SJSA1 (cell line): ENCODE measurements around the gene TBCD. TPM values are rescaled to one million over a fixed set of nuclear protein-coding genes. Genes with fewer than 3 reads are reported as not detected.

Source experiments
- DNase-seq, 2 experiments: peaks; one replicate each; pipeline ENCODE4 v3.0.0-alpha.2; 2015 to 2020; ENCODE audit warnings: low spot score in 2 of 2, low read depth in 1 of 2
- H3K27ac ChIP-seq: fragments of 250-450 bp; sonication (Bioruptor Pico); 2 replicates; pipeline ENCODE4 v1.5.1; 2020; ENCODE audit warnings: mild to moderate bottlenecking, moderate library complexity
- H3K27me3 ChIP-seq: fragments of 250-450 bp; sonication (Bioruptor Pico); replicated peaks from 2 replicates; pipeline ENCODE4 v1.5.1; 2020; ENCODE audit warnings: mild to moderate bottlenecking, moderate library complexity
- H3K36me3 ChIP-seq: fragments of 250-450 bp; sonication (Bioruptor Pico); 2 replicates; pipeline ENCODE4 v1.5.1; 2020; ENCODE audit warnings: mild to moderate bottlenecking
- H3K4me1 ChIP-seq: fragments of 250-450 bp; sonication (Bioruptor Pico); replicated peaks from 2 replicates; pipeline ENCODE4 v1.6.1; 2021; ENCODE audit warnings: mild to moderate bottlenecking
- H3K4me3 ChIP-seq: fragments of 250-450 bp; sonication (Bioruptor Pico); 2 replicates; pipeline ENCODE4 v1.5.1; 2020; ENCODE audit warnings: mild to moderate bottlenecking
- H3K9me3 ChIP-seq: fragments of 250-450 bp; sonication (Bioruptor Pico); replicated peaks from 2 replicates; pipeline ENCODE4 v1.5.1; 2020; ENCODE audit warnings: mild to moderate bottlenecking
- total RNA-seq: library from RNA; depleted of rRNA; stranded (reverse); fragments of >200 nt; shearing (Covaris generic); gene quantifications from 2 replicates; pipeline ENCODE4 v1.2.3, GENCODE V29; 2014

The TBCD gene
- total RNA-seq, 1 experiment from 2014 or later, result 39.4 TPM

DNA sequence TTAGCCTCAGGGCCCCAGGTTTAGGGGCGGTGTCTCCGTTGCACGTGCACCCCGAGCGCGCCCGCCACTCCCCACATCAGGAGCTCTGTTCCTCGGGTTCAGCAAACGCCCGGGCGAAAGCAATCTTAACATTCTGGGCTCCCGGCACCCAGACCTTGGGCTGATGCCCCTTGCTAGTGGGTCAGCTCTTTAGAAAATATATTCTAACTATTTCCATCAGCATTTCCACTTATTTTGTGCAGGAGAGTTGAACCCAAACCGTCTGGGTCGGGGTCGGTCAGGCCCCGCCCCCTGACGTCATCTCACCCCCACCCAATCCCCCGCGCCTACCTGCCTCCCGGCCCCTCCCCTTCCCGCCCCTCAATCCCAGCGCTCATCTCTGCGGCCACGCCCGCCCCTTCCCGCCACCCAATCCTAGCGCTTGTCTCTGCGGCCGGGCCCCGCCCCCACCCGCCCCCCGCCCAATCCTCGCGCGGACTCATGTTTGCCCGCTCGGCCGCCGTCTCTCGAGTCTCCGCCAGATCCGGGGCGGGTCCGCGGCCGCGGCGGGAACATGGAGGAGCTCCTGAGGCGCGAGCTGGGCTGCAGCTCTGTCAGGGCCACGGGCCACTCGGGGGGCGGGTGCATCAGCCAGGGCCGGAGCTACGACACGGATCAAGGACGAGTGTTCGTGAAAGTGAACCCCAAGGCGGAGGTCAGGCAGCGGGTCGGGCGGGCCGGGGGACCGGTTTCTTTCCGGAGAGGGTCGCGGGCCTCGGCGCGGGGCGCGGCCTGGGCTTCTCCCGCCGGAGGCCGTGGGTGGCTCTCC lies 35.5 kb upstream of the TBCD start, which contains the start of gene FN3KRP:
Gene FN3KRP (plus strand): TSS at position 504 of the 808 bp plus-strand sequence. CDS start 50 bp downstream, at position 554.
- H3K9me3 ChIP-seq, result no peaks in the 10 kb centered on the region
- H3K4me1 ChIP-seq, result peaks cover 17% of the 10 kb centered on the region
- H3K27ac ChIP-seq, result peak within 1 kb of the TSS; percentile 36
- H3K4me3 ChIP-seq, result peak within 1 kb of the TSS; percentile 81
- H3K27me3 ChIP-seq, result no peaks in the 10 kb centered on the region
- peaks cover 45% of the 10 kb centered on the region for H3K36me3 ChIP-seq
- peak; percentile 63 to 92 for DNase-seq

DNA sequence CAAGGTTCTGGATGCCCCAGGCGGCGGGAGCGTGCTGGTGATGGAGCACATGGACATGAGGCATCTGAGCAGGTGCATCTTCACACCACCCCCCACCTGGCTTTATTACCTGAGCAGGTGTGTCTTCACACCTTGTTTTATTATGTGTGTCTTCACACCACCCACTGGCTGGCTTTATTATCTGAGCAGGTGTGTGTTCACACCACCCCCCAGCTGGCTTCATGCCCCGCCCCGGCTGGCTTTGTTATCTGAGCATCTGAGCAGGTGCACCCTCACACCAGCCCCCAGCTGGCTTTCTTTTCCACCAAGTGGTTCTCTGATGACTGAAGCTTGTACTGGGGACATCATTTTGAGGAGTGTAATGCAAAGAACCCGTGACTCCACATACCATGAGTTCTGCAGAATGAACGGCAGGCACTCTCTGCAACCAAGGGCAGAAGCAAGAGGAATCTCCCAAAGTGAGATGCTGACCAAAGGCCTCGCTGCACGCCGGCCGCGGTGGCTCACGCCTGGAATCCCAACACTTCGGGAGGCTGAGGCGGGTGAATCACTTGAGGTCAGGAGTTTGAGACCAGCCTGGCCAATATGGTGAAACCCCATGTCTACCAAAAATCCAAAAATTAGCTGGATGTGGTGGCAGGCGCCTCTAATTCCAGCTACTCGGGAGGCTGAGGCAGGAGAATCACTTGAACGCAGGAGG lies 32.7 kb upstream of the TBCD start:
- Histone ChIP-seq H3K27me3 (no peaks in the 10 kb centered on the region), H3K9me3 (no peaks in the 10 kb centered on the region), H3K36me3 (peaks cover 69% of the 10 kb centered on the region), H3K4me1 (peaks cover 17% of the 10 kb centered on the region), H3K27ac (no peak overlapping the region), H3K4me3 (no peak overlapping the region)
- no peak for DNase-seq

DNA sequence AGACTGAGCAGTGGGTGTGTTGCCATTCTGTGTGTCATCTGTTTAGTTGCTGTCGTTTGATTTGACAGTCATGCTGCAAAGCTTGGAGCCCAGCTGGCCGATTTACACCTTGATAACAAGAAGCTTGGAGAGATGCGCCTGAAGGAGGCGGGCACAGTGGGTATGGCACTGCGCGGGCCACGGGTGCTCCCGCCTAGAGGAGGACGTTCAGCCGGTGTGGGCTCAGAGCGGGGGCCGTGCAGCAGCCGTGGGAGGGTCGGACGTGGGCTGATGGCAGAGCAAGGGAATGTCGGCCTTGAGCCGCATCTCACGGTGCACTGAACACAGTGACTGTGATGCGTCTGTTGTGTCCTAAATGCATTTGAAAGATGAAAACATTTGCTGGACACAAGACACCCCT lies 31.7 kb upstream of the TBCD start:
- no peak for DNase-seq
- Histone ChIP-seq H3K4me3 (no peak overlapping the region), H3K36me3 (peaks cover 76% of the 10 kb centered on the region), H3K27me3 (no peaks in the 10 kb centered on the region), H3K4me1 (peaks cover 17% of the 10 kb centered on the region), H3K27ac (no peak overlapping the region), H3K9me3 (no peaks in the 10 kb centered on the region)

DNA sequence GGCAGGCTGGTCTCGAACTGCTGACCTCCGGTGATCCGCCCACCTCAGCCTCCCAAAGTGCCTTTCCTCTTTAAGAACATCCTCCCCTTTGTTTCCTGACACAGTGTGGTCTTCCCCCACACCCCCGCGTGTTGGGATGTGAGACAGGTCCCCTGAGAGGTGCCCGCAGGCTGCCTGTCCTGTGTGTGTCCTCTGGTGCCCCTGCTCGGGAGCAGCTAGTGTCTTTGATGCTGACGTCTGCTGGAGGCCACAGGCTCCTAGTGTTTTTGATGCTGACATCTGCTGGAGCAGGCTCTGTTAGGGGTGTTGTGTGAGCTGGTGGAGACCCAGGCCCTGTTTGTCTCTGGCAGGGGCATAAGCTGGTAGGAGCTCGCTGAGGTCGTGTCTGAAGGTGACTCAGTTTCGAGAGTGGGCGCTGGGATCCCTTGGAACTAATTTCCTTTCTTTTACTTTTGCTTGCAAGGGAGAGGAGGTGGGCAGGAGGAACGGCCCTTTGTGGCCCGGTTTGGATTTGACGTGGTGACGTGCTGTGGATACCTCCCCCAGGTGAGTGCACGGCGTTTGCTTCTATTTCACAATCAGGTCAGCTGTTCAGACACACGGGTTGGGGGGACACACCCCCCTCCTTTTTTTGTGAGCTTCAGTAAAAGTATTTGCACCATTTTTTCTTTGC lies 29.4 kb upstream of the TBCD start:
- Histone ChIP-seq H3K9me3 (no peaks in the 10 kb centered on the region), H3K27ac (no peak overlapping the region), H3K27me3 (no peaks in the 10 kb centered on the region), H3K4me1 (peaks cover 7% of the 10 kb centered on the region), H3K36me3 (peaks cover 89% of the 10 kb centered on the region), H3K4me3 (no peak overlapping the region)
- DNase-seq, result no peak

DNA sequence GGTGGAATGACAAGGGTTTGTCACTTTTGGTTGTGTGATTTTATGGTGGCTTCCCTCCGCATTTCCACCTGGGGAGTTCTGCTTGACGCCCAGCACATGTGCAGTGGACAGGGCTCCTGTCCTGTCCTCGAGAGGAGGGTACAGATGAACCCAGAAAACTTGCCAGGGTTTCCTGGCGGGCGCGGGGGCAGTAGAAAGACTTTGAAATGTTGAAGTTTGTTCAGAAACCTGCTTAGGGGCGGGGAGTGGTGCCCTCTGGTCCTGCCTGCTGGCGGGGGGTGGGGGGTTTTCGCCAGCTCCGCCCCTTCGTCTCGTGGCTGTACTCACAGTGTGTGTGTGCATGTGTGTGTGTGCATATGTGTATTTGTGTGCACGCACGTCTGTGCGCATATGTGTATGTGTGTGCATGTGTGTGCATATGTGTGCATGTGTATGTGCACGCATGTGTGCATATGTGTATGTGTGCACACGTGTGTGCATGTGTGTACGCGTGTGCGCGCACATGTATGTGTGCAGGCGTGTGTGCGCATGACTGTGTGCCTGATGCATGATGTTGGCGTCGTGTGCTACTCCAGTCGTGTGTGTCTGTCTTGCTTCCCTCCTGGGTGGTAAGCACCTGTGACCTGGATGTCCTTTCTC lies 28.6 kb upstream of the TBCD start:
- no peaks in the 10 kb centered on the region for H3K27me3 ChIP-seq
- H3K27ac ChIP-seq, result no peak overlapping the region
- peaks cover 88% of the 10 kb centered on the region for H3K36me3 ChIP-seq
- H3K9me3 ChIP-seq, result no peaks in the 10 kb centered on the region
- DNase-seq, result no peak
- no peak overlapping the region for H3K4me3 ChIP-seq
- H3K4me1 ChIP-seq, result no peaks in the 10 kb centered on the region

DNA sequence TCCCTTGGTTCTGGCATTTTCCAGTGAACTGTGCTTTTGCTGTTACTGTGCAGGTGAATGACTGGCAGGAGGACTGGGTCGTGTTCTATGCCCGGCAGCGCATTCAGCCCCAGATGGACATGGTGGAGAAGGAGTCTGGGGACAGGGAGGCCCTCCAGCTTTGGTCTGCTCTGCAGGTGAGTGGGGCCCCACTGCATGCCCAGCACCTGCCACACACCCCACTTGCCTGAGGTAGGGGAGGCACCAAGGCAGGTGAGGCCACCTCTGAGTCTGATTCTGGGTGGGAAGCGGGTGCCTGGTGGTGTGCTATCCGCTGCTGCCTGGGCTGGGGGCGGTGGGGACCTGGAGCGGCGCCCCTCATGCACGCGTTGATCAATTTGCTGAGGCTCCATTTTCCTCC lies 25.4 kb upstream of the TBCD start:
- no peak for DNase-seq
- no peaks in the 10 kb centered on the region for H3K4me1 ChIP-seq
- H3K9me3 ChIP-seq, result no peaks in the 10 kb centered on the region
- no peak overlapping the region for H3K4me3 ChIP-seq
- no peaks in the 10 kb centered on the region for H3K27me3 ChIP-seq
- H3K27ac ChIP-seq, result no peak overlapping the region
- H3K36me3 ChIP-seq, result peaks cover 71% of the 10 kb centered on the region

DNA sequence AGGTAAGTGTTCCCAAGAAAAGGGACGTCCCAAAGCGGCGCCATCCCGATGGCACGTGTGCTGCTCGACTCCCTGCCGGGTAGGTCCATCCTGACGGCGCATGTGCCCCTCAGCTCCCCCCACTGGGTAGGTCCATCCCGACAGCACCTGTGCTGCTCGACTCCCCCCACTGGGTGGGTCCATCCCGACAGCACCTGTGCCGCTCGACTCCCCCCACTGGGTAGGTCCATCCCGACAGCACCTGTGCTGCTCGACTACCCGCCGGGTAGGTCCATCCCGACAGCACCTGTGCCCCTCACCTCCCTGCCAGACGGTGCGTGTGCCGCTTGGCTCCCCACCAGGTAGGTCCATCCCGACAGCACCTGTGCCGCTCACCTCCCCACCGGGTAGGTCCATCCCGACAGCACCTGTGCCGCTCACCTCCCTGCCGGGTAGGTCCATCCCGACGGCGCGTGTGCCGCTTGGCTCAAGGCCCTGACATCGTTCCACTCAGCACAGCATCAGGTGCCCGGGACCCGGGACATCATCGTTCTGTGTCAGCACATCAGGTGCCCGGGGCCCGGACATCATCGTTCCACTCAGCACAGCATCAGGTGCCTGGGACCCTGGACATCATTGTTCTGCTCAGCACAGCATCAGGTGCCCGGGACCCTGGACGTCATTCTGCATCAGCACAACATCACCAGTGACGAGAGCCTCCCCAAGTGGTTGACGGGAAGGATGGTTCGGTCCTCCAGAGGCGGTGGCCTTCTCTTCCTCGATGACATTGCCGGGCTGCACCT lies 22.2 kb upstream of the TBCD start:
- Histone ChIP-seq H3K4me1 (no peaks in the 10 kb centered on the region), H3K4me3 (no peak overlapping the region), H3K27me3 (no peaks in the 10 kb centered on the region), H3K36me3 (peaks cover 74% of the 10 kb centered on the region), H3K27ac (no peak overlapping the region), H3K9me3 (peaks cover 22% of the 10 kb centered on the region)
- no peak for DNase-seq

DNA sequence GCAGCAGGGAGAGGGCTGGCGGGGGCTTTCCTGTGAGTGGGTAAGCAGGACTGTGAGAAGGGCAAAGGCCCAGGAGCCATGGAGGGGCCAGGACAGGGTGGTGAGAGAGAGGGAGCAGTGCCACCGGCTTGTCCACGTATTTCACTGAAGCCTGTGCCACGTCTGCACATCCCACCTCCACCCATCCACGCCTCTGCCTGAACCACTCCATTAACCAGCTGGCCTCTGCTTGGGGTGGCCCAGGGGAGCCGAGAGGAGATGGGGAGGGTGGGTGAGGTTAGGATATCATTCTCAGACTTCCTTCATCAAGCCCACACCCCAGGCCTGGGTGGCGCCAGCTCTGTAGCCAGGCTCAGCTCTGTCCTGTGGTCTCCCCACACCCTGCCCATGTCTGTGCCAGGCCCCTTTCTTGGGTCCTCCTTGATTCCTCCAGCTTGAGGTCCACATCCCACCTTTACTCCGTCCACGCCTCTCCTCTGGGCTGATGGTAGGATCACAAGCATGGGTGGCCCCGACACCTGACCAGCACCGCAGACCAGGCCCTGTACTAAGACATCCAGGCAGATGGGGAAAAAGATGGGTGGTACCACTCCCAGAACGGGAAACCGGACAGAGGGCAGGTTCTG lies 19.6 kb upstream of the TBCD start:
- Histone ChIP-seq H3K4me3 (no peak overlapping the region), H3K9me3 (peaks cover 25% of the 10 kb centered on the region), H3K27me3 (no peaks in the 10 kb centered on the region), H3K36me3 (peaks cover 52% of the 10 kb centered on the region), H3K27ac (no peak overlapping the region), H3K4me1 (peaks cover 6% of the 10 kb centered on the region)
- no peak for DNase-seq

DNA sequence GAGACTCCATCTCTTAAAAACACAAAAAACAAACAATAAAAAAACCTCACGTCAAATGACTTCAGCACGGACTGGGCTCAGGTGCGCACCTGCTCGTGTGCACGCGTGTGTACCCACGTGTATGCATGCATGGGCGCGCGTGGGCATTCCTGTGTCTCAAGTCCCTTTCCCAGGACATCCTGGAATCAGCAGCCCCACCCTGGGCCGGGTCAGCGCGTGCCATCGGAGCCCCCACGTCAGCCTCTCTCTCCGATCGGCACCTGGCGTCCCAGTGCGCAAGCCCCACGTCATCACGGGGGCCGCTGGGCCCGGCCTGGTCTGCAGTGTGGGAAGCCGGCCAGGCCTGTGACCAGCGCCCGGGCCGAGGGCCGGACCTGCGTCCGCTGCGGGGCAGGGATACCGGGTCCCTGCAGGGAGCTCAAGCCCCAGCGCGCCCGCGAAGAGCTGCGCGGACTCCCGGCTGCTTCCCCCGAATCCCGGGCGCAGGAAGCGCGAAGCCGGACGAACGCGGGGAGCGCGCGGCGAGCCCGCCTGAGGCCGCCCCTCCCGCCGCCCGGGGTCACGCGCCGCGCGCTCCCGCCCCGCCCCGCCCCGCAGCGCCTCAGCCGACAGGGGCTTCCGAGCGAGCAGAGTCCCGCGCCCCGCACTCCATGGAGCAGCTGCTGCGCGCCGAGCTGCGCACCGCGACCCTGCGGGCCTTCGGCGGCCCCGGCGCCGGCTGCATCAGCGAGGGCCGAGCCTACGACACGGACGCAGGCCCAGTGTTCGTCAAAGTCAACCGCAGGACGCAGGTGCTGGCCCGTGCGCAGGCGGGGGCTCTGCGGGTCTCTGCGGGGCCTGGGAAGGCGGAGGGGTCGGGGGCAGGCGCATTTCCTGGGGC lies 16.6 kb upstream of the TBCD start, which contains the start of gene FN3K:
Gene FN3K (plus strand): TSS at position 629 of the 880 bp plus-strand sequence. CDS start 22 bp downstream, at position 651.
- DNase-seq, result peak in 1 of 2 experiments; percentile 58
- Histone ChIP-seq H3K9me3 (peaks cover 25% of the 10 kb centered on the region), H3K27me3 (no peaks in the 10 kb centered on the region), H3K27ac (no peak within 1 kb of the TSS), H3K4me1 (peaks cover 6% of the 10 kb centered on the region), H3K4me3 (peak within 1 kb of the TSS; percentile 47), H3K36me3 (peaks cover 39% of the 10 kb centered on the region)

DNA sequence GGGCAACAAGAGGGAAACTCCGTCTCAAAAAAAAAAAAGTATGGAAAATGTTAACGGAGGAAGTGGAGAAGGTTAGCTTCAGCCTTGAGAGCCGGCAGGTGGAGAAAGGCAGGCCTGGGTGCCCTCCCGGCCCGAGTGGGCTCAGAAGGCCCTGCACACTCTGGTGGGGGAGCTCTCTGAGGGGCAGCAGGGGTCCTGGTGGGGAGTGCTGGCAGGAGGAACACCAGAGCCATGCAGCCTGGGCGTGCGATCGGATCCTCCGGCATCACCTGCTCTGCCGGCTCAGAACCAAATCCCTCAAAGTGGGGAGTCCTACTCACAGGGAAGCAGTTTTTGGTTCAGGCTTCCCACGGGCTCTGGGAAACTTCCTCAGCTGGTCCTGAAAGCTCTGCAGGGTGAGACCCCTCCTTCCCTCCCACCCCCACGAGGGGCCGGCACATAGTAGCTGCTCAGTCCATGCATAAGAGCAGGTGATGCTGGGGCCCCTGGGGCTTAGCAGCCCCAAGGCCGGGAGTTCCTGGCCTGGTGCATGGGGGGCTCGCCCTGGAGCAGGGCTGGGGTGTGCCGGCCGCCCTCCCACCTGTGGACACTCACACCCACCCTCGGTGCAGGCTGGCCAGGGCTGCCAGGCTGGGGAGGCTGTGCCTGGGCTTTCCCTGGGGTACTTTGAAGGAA lies 15.2 kb upstream of the TBCD start:
- DNase-seq, result no peak
- Histone ChIP-seq H3K27ac (no peak overlapping the region), H3K4me3 (no peak overlapping the region), H3K4me1 (peaks cover 6% of the 10 kb centered on the region), H3K27me3 (no peaks in the 10 kb centered on the region), H3K36me3 (peaks cover 30% of the 10 kb centered on the region), H3K9me3 (peaks cover 25% of the 10 kb centered on the region)

DNA sequence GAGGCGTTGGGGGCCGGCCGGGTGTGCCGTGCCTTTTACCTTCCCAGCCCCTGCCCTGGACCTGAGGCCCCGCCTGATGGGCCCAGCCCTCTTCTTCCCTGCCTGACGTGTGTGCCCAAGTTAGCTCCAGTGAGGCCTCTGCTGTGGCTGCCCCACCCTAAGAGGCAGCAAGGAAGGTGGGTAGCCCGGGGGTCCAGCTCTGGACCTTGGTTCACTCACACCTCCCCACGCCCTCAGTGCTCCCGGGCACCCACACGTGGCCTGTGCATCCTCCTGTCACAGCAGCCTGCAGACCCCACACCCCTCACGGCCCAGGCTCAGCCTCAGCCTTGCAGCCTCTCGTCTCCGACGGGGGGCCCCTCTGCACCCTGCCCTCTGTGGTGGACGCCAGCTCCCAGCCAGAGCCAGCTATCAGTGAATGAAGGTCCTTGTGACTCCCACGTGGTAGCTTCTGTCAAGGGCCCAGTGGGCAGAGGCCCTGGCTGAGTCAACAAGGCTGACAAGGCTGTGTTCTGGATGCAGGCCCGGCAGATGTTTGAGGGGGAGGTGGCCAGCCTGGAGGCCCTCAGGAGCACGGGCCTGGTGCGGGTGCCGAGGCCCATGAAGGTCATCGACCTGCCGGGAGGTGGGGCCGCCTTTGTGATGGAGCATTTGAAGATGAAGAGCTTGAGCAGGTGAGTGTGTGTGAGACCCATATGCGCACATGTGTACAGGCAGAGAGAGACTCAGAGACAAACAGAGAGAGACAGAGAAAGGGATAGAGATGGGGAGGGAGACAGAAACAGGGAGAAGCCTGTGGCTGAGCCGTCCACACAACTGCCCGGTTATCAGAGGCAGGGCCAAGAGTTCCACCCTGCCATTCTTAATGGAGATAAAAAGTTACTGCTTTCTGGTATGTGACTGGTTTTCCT lies 13.6 kb upstream of the TBCD start:
- Histone ChIP-seq H3K4me1 (peaks cover 6% of the 10 kb centered on the region), H3K27me3 (no peaks in the 10 kb centered on the region), H3K9me3 (peaks cover 15% of the 10 kb centered on the region), H3K36me3 (peaks cover 14% of the 10 kb centered on the region), H3K27ac (no peak overlapping the region), H3K4me3 (no peak overlapping the region)
- DNase-seq, result no peak
